Cardiac fibroblast (primary cell): ENCODE results near the gene PRKN.

Experiments
- DNase-seq, 2 donors: peaks; one replicate each; pipeline versions ENCODE4 v3.0.0 to v3.0.0-alpha.2; 2010; ENCODE audit warnings: low read depth in 2 of 2
- H3K4me3 ChIP-seq, 2 donors: replicated peaks in 1 of 2; 1 replicate in 1 of 2; 2 replicates in 1 of 2; pipeline ENCODE4 v1.5.1; 2011; ENCODE audit warnings: low read depth in 2 of 2, low read length in 2 of 2, mild to moderate bottlenecking in 2 of 2, moderate library complexity in 1 of 2
- TF ChIP-seq, protein P1 (sequence below): IDR thresholded peaks from one replicate; pipeline ENCODE4 v1.5.1; 2011; ENCODE audit warnings: low read depth, mild to moderate bottlenecking, low read length, inconsistent platforms

Gene PRKN

DNA sequence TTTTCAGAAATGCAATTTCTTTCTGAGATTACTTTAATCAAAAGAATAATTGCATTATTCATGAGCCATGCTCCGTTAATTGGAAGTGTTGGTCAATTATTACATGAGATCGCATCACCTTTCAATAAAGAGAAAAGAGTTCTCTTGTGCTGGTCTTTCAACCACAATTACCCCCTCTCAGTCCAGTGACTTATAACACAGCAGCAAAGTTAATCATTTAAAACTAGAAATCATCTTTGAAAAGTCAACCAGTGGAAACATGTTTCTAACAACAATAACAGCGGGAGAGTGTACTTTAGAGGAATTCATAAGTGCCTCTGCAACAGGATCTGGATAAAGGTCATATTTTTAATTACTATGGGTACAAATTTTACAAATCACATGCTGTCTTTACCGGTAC lies 1069.4 kb downstream of the PRKN start:
- no peak for DNase-seq

DNA sequence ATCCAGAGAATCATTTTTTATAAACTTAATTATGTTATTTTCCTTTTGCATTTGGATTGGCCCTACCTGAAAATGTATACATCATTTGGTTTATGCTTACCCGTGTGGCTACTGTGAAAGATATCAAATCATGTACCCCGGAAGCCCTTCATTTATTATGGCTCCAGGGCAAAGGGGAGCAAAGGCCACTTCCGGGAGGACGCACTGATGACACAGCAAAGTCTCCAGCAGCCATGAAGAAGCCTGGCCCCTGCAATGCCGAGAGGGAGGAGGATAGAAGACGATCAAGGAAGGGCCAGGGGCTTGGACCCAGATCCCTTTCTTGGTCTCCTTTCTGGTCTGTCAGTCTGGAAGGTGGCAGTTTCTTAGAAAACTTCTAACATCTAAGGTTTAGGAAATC lies 1073.4 kb downstream of the PRKN start:
- DNase-seq = no peak
- no peak overlapping the region for H3K4me3 ChIP-seq
- TF ChIP-seq, protein P1, sequence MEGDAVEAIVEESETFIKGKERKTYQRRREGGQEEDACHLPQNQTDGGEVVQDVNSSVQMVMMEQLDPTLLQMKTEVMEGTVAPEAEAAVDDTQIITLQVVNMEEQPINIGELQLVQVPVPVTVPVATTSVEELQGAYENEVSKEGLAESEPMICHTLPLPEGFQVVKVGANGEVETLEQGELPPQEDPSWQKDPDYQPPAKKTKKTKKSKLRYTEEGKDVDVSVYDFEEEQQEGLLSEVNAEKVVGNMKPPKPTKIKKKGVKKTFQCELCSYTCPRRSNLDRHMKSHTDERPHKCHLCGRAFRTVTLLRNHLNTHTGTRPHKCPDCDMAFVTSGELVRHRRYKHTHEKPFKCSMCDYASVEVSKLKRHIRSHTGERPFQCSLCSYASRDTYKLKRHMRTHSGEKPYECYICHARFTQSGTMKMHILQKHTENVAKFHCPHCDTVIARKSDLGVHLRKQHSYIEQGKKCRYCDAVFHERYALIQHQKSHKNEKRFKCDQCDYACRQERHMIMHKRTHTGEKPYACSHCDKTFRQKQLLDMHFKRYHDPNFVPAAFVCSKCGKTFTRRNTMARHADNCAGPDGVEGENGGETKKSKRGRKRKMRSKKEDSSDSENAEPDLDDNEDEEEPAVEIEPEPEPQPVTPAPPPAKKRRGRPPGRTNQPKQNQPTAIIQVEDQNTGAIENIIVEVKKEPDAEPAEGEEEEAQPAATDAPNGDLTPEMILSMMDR = no peak

More for the DNA sequence above, 1069.4 kb downstream of the PRKN start:
- H3K4me3 ChIP-seq = no peak overlapping the region
- TF ChIP-seq, protein P1 = no peak

DNA sequence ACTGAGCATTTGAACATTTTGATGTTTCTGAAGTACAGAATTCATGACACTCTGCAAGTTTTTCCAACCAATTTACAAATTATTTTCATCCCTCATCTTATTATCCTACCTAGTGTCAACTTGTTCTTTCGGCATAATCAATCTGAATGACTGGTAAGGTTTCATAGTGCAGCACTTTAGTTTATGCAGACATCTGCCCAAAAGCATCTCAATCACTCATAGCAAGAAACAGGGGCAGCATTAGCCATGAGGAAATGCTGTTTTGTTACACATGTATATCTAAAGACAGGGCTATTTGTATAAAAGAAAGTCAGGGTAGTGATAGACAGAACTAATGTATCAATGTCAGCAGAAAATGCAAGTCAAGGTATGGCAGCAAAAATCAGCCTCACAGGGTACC lies 1075.6 kb downstream of the PRKN start:
- TF ChIP-seq, protein P1 = no peak

DNA sequence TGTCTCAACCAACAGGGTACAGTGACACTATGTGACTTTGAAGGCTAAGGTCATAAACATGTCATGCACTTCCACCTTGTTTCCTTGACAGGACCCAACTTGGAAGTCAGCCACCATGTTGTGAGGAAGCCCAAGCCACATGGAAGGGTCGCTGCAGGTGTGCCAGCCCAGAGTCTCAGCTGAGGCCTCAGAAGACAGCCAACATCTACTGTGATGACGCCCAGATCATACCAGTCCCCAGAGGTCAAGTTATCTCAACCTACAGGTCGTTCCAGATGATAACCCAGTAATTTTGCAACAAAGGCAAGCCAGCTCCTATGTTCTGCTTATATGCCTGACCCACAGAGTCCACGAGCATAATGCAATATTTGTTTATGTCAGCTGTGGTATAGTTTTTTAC lies 1077.7 kb downstream of the PRKN start:
- DNase-seq = no peak
- TF ChIP-seq, protein P1 = no peak
- no peak overlapping the region for H3K4me3 ChIP-seq

More for the DNA sequence above, 1075.6 kb downstream of the PRKN start:
- no peak overlapping the region for H3K4me3 ChIP-seq
- DNase-seq = no peak

DNA sequence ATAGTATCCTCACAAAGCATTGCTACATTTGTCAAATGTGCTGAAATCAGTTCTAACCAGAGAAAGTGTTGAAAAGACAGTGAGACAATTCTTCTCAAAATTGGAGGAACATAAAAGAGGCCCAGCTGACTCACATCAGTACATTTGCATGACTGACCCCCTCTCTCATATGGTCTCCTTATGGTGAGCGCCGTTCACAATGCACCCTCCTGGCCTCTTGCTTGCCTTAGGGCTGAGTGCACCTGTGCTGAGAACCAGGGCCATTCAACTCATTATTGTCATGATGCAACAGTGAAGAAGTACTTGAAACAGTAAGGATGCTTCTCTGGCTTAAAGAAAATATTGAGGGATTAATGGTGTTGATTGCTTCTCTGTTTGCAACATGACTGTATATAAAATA lies 1078.5 kb downstream of the PRKN start:
- no peak overlapping the region for H3K4me3 ChIP-seq
- TF ChIP-seq, protein P1 = no peak
- no peak for DNase-seq

DNA sequence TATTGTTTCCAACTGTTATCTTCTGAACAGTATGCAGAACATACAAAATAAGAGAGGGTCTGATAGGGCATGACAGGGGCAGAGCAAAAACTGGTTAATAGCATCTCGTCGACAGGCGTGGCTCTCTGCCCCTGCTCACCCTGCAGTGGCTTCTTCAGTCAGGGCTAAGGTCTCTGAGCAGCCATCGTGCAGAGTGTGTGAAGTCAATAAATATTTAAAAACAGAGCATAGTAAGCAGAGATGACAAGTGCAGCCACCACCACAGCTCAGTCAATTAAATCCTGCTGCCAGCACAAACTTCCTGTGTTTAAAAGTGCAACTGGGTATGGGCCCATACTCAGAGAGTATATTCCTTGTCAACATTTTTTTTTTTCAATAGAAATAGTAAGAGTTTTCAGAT lies 1080.3 kb downstream of the PRKN start:
- H3K4me3 ChIP-seq = no peak overlapping the region
- no peak for DNase-seq
- TF ChIP-seq, protein P1 = no peak

DNA sequence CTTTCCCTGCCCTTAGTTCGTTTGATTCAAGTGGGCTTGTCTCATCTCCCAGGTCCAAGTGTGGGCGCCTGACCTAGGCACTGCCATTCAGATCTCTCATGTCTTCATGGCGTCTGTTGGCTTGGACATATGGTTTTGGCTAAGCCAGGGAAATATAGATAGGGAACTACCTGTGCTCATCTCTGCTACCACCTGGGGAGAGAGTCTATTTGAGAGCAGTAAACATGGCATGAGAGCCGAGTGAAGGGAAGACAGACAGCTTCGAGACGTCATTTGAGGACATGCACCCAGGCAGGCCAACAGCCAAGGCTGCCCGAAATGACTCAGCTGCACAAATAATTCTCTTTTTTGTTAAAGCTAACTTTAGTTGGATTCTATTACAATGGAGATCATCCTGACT lies 1083.0 kb downstream of the PRKN start:
- TF ChIP-seq, protein P1 = no peak
- no peak overlapping the region for H3K4me3 ChIP-seq
- peak in 1 of 2 donors; percentile 1 for DNase-seq
